Stimulated activated CD4-positive, alpha-beta T cell treated with anti-CD3 and anti-CD28 coated beads, Interleukin-1b, Interleukin-23, amount 100 ng/mL, for 24 hours (primary cell): Measurements from ENCODE around the gene MRGPRX2.

Experiments used
- DNase-seq, 4 experiments: peaks; one replicate each; pipeline ENCODE4 v3.0.0-alpha.2; 2020; ENCODE audit warnings: low read depth in 4 of 4, low spot score in 1 of 4

Gene MRGPRX2

DNA sequence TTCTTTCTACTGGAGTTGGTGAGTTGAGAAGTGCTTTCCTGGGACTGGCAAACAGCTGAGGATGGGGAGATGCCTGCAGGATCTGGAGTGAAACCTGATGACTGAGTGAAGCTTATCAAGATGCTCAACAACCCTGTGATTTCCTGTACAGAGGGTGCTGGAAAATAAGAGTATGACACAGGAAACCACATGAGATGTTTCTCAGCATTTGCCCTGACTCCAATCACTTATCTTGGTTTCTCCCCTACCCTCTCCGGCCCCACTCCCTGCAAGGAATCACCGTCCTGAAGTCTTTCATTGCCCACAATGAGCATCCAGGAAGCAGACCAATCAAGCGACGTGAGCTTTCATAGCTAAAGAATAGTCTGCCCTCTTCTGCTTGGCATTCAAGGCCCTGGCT is at the start of gene MRGPRX2:
Gene MRGPRX2 (minus strand): TSS at position 89 of the 400 bp plus-strand sequence. CDS start 4,315 bp downstream, outside the sequence.
- DNase-seq, result no peak

DNA sequence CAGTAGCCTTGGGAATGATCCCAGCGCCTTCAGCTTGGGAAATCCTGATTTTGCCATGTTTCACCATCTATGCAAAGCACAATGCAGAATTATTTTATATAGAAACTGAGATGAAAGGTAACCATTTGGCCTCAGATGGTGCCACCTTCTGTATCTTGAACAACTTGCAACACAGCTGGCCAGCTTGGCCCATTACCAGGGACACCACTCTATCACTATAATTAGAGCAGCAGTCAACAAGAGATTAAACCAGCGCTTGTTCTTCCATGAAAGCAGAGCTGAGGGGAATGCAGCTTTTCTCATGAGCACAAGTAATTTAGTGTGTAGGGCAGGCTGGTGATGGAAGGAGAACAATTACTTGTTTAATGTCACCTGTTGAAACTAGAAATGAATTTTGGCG is 49.8 kb upstream of the MRGPRX2 start:
- no peak for DNase-seq

- no peak for DNase-seq
Measured at GRCh38 chr11:19107125-19107524, 46.6 kb upstream of the MRGPRX2 start.

DNA sequence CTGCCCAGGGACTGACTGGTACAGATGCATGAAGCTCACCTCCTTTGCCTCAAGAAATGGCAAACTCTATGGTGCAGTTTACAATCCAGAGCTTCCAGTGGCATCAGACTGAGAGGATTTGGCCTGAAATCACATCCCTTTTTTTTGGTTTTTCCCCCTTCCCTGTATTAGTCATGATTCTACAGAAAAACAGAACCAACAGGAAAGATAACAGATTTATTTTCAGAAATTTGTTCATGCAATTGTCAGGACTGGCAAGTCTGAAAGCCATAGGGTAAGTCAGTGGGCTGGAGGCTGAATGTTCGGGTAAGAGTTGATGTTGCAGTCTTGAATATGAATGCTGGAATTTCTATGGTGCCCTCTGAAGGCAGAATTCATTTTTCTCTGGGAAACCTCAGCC is 44.5 kb upstream of the MRGPRX2 start:
- no peak for DNase-seq

DNA sequence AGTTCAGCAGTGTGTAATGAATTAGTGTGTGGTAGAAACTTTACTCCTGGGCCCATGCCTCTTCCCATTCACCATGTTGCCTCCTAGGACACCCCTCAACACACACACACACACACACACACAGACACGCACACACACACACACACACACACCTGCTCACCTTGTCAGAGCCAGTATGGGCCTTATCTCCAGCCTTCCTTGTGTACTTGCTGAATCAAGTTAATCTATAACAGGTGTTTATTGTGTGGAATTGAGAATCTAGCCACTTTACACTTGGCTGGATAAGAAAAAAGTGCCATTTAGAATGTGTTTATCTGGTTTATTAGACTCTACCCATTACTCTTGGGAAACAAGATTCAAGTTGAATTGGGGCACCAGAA is 42.0 kb upstream of the MRGPRX2 start:
- DNase-seq, result no peak

GRCh38 chr11:19101796-19102520 is 41.4 kb upstream of the MRGPRX2 start:
- no peak for DNase-seq

DNA sequence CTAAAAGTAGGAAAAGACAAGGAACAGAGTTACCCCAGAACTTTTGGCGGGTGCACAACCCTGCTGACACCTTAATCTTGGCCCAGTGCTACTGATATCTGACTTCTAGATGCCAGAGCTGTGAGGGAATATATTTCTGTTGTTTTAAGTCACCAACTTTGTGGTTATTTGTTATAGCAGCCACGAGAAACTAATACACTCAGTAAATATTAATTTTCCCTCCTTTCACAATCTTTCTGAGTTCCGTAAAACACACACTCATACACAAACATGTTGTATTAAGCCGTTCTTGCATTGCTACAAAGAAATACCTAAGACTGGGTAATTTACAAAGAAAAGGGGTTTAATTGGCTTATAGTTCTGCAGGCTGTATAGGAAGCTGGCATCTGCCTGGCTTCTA is 40.4 kb upstream of the MRGPRX2 start:
- DNase-seq, result no peak

- no peak for DNase-seq
Measured at GRCh38 chr11:19099093-19099492, 38.6 kb upstream of the MRGPRX2 start.

DNA sequence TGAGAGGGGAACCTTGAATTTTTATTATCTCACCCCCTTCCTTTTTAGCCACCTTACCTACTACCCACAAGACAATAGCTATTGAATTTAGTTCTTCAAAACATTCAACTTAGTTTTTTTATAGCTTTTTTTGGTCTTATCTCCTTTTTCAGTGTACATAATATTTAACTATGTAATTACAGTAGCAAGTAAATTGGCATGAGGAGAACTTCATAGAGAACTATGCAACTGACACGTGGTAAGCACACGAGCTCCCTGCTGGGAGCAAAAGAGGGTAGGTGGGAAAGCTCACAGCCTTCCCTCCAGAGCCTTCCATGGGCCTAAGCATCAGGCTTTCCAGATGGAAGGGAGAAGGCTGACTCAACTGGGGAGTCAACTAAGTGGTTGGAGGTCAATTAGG is 34.3 kb upstream of the MRGPRX2 start:
- DNase-seq, result no peak

DNA sequence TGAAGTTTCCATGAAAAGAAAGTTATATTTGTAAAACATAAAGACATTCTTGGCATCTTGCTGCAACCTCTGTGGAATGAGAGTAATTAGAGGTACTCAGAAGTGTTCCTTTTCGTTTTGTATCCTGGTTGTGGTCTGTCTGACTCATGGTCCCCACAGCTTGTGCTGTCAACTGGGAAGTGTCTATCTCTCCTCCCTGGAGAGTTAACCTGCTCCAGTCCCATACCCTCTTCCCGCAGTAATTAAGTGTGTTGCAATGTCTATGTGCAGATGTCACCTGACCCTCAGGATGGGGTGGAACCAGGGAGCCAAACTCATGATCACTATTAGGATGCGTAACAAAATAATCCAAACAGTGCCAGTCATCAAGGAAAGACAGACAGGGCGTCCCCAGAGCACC is 33.5 kb upstream of the MRGPRX2 start:
- no peak for DNase-seq

GRCh38 chr11:19092850-19093249 is 32.3 kb upstream of the MRGPRX2 start:
- no peak for DNase-seq

DNA sequence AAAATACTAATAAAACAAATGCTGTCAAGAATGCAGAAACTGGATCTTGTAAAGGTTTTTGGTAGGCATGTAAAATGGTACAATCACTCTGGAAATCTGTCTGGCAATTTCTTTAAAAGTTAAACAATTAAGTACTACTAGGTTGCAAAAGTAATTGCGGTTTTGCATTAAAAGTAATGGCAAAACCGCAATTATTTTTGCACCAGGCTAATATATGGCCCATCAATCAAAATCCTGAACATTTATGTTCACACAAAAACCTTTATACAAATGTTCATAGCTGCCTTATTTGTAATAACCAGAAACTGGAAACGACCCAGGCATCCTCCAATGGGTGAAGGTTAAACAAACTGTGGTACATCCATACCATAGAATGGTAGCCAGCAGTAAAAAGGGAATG is 31.8 kb upstream of the MRGPRX2 start:
- DNase-seq, result no peak

GRCh38 chr11:19091366-19091765 is 30.8 kb upstream of the MRGPRX2 start:
- DNase-seq, result no peak

DNA sequence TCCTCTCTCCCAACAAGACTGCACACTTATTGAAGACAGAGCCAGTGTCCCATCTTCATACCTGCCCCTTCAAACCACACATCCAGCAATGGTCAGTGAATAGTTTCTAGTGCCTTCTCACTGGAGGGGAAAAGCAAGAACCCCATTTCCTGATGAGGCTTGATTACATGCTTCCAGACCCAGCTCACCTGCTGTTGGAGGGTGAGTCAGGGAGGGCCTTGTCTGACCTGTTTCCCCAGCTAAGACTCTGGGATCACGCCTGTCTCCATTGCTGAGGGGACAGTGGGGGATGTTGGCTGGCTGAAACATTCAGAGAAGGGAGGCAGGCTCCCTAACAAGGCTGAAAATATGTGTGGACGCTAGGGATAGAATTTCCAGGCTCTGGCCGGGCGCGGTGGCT is 28.9 kb upstream of the MRGPRX2 start:
- DNase-seq, result no peak

DNA sequence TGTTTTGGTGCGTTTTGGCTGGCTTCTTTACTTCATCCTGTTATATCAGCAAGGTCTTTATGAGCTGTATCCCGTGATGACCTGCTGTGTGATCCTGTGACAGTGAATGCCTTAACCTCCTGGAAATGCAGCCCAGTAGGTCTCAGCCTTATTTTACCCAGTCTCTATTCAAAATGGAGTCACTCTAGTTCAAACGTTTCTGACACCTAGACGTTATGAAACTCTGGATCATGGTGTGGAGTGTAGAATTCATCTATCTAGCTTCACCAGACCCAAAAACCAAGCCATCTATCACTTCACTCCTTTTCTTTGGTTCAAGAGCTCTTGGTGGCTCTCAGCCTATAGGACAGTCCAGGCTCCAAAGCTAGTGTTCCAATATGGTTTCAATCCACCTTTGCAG is 28.3 kb upstream of the MRGPRX2 start:
- DNase-seq, result no peak

DNA sequence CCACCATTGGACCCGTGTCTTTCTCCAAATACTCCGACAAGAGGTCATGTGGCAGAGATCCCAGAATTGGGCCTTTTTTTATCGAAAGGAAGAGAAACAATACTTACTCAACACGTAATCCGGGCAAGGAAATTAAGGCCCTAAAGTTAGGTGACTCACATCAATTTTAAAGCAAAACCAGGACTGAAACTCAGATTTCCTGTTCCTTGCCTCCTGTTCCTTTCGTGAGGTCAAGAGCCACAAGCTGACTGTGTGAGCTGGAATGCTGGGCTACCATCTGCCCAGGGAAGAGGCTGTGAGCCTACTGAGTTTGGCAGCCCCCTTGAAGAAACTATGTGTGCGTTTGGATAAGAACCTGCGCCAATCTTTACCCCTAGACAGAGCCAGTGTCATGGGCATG is 27.1 kb upstream of the MRGPRX2 start:
- DNase-seq, result no peak

GRCh38 chr11:19084661-19085315 is 24.3 kb upstream of the MRGPRX2 start:
- no peak for DNase-seq

DNA sequence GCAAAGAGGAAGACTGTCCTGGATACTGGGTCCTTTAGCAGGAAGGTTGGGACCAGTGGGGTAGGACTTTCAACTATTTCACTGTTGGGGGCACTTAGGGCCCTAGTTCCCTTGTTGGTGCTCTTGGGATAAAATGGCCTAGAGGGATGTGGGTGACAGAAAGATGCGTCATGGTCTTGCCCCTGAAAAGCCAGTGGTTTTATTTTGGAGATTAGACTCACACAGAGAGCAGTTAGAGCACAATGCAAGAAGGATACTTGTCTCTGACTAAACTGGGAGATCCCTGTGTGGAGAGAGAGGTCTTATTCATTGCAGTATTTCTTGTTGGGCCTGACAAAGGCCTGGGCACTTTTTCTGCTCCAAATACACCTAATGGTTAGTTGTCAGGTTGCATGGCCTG is 22.6 kb upstream of the MRGPRX2 start:
- DNase-seq, result no peak

- DNase-seq, result no peak
Measured at GRCh38 chr11:19080579-19080993, 20.1 kb upstream of the MRGPRX2 start.

DNA sequence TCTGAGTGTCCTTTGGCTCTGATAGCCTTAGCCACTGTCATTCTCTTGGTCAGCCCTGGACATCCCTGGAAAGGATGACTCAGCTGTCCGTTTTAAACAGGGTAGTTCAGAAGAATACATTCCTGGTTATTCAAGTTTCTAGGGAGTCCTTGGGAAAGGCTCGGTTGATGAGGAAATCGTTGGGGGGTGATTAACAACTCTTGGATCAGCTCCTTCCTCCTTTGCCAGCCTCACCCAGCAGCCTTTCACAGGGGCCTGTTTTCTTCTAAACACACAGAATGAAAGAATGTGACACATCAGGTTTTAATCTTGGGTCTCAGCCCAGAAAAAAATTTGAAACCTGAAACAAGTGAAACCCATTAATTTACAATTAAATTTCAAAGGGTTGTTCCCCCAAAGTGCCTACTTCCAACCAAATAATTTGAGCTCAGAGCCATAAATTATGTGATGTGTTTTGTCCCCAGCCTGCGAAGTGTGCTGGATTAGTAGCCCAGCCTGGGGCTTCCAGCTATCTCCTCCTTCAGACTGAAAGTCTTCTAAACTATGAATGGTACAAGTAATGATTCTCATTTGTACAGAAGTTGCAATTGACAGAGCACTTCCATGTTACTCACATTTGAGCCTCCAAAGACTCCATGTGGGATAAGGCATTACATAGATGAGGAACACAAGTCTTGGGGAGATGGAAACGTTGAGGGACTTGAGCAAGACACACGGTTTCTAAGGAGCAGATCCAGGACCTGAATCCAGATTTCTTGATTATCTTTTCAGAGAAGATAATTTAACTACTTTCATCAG is 19.3 kb upstream of the MRGPRX2 start:
- DNase-seq, result no peak

DNA sequence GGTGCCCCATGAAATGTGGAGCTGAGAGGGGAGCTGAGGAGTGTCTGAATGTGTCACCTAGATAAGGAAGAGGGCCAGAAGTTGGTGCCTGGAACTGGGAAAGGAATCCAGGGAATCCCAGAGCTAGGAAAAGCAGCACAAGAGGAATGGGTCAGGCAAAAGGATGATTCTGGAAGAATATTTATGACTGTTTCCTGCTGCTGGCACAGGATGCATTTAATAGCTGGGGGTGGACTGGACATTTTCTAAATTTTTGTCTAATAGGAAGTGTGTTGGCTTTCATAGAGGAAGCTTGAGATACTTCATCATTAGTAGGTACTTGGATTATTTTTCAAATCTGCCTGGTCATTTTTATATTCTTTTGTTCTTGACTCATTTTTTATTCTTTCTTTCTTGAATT is 17.4 kb upstream of the MRGPRX2 start:
- no peak for DNase-seq
